ENCODE measurements around the gene BOK. TPM values are rescaled to one million over a fixed set of nuclear protein-coding genes. Genes with fewer than 3 reads are reported as not detected.
A peak's percentile ranks its signal among the peaks of the same experiment; 100 is the strongest.
"Not testable (repeated sequence)": the region's sequence is repeated elsewhere in the genome, so short reads cannot be mapped to it uniquely, and the experiment has no call there.

The BOK gene
- total and polyA plus RNA-seq, 2 experiments from 2014 or later: 32.2 to 45.8 TPM

DNA sequence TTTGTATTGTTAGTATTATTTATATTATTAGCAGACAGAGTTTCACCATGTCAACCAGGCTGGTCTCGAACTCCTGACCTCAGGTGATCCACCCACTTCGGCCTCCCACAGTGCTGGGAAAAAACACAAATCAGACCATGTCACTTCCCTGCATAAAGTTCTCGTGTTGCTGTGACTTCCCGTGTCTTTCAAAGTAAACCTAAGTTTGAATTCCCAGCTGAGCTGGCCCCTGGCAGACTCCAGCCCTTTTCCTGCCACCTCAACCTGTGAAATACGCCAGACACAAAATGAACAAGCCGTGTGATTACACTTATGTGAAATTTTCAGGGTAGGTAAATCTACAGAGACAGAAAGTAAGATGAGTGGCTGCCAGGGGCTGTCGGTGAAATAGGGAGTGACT is 7.9 kb downstream of the BOK start:
- no peak for TF ChIP-seq CTCF (IDR thresholded peaks at IDR 0.05; ENCODE audit: low read depth, low read length)
- Histone ChIP-seq H3K27me3 (no peaks in the 10 kb centered on the region), H3K27ac (no peak overlapping the region), H3K9me3 (ENCODE audit: low read depth) (no peaks in the 10 kb centered on the region), H3K36me3 (no peaks in the 10 kb centered on the region), H3K4me1 (ENCODE audit: low read depth) (no peaks in the 10 kb centered on the region), H3K4me3 (no peak overlapping the region)
- DNase-seq (ENCODE audit: low read depth in 1 of 2, low spot score in 1 of 2): no peak

GRCh38 chr2:241567266-241567665 is 8.7 kb downstream of the BOK start:
- not testable (repeated sequence) for H3K27ac ChIP-seq; DNase-seq (ENCODE audit: low read depth in 1 of 2, low spot score in 1 of 2); H3K4me3 ChIP-seq; H3K4me1 ChIP-seq (ENCODE audit: low read depth); H3K9me3 ChIP-seq (ENCODE audit: low read depth); H3K27me3 ChIP-seq; H3K36me3 ChIP-seq

- no peak for TF ChIP-seq CTCF (IDR thresholded peaks at IDR 0.05; ENCODE audit: low read depth, low read length)
- DNase-seq (ENCODE audit: low read depth in 1 of 2, low spot score in 1 of 2): no peak
- H3K27me3 ChIP-seq: no peaks in the 10 kb centered on the region
- H3K27ac ChIP-seq: no peak overlapping the region
- H3K4me3 ChIP-seq: no peak overlapping the region
- no peaks in the 10 kb centered on the region for H3K9me3 ChIP-seq (ENCODE audit: low read depth)
- no peaks in the 10 kb centered on the region for H3K4me1 ChIP-seq (ENCODE audit: low read depth)
- peaks cover 2% of the 10 kb centered on the region for H3K36me3 ChIP-seq
These were observed 9.2 kb downstream of the BOK start for GRCh38 chr2:241567776-241568175.

GRCh38 chr2:241568726-241569125 is 10.2 kb downstream of the BOK start:
- no peaks in the 10 kb centered on the region for H3K27me3 ChIP-seq
- TF ChIP-seq CTCF (IDR thresholded peaks at IDR 0.05; ENCODE audit: low read depth, low read length): no peak

DNA sequence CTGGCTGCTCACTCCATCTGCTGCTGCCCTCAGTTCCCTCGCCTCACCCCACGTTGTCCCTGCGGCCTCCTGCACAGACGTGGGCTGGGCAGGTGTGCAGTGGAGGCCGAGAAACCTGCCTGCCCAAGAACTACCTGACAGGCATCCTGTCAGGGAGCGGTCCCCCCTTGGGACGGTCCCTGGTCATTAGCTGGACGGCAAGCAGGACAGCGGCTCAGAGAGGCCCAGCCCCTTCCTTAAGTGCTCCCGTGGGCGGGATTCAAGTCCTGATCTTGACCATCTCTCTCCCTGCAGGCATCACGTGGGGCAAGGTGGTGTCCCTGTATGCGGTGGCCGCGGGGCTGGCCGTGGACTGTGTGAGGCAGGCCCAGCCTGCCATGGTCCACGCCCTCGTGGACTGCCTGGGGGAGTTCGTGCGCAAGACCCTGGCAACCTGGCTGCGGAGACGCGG is 11.3 kb downstream of the BOK start:
- no peak for DNase-seq (ENCODE audit: low read depth in 1 of 2, low spot score in 1 of 2)
- H3K9me3 ChIP-seq (ENCODE audit: low read depth): no peaks in the 10 kb centered on the region
- no peaks in the 10 kb centered on the region for H3K4me1 ChIP-seq (ENCODE audit: low read depth)
- no peaks in the 10 kb centered on the region for H3K27me3 ChIP-seq
- H3K4me3 ChIP-seq: no peak overlapping the region
- H3K36me3 ChIP-seq: peaks cover 2% of the 10 kb centered on the region
- TF ChIP-seq CTCF (IDR thresholded peaks at IDR 0.05; ENCODE audit: low read depth, low read length): no peak
- H3K27ac ChIP-seq: no peak overlapping the region

More at GRCh38 chr2:241568726-241569125, 10.2 kb downstream of the BOK start:
- Histone ChIP-seq H3K4me3 (no peak overlapping the region), H3K9me3 (ENCODE audit: low read depth) (no peaks in the 10 kb centered on the region), H3K36me3 (peaks cover 2% of the 10 kb centered on the region), H3K4me1 (ENCODE audit: low read depth) (no peaks in the 10 kb centered on the region), H3K27ac (no peak overlapping the region)
- DNase-seq (ENCODE audit: low read depth in 1 of 2, low spot score in 1 of 2): no peak

- Histone ChIP-seq H3K4me1 (ENCODE audit: low read depth) (no peaks in the 10 kb centered on the region), H3K9me3 (ENCODE audit: low read depth) (no peaks in the 10 kb centered on the region), H3K27ac (no peak overlapping the region), H3K4me3 (no peak overlapping the region), H3K36me3 (peaks cover 2% of the 10 kb centered on the region), H3K27me3 (no peaks in the 10 kb centered on the region)
- no peak for TF ChIP-seq CTCF (IDR thresholded peaks at IDR 0.05; ENCODE audit: low read depth, low read length)
- peak in 1 of 2 donors; percentile 23 for DNase-seq (ENCODE audit: low read depth in 1 of 2, low spot score in 1 of 2)
These were observed 12.5 kb downstream of the BOK start for GRCh38 chr2:241570961-241571581.

Measured in cardiac muscle cell (in vitro differentiated cells and primary cell).